Smooth muscle cell of the brain vasculature (primary cell): ENCODE results near the gene TOMM5.

Experiments
- DNase-seq: peaks from one replicate; pipeline ENCODE4 v3.0.0-alpha.2; 2012; ENCODE audit warnings: low read depth, low spot score

The TOMM5 gene

GRCh38 chr9:37563806-37564513 lies 28.4 kb downstream of the TOMM5 start:
- no peak for DNase-seq

- DNase-seq = no peak
Measured at GRCh38 chr9:37562826-37563225, 29.6 kb downstream of the TOMM5 start.

DNA sequence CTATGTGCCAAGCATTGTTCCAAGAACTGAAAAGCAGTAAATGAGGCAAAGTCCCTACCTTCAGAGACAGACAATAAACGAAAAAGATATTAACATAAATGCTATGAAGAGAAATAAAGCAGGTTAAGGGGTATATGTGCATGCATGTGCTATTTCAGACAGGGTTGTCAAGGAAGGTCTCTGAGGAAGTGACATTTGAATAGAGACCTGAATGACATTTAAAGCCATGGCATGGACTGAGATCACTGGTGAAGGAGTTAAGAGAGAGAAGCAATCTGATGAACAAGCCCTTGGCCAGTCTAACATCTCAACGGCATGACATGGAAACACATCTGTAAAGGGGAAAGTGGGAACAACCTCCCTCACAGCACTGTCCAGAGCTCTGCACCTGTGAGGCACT lies 30.7 kb downstream of the TOMM5 start:
- no peak for DNase-seq

- no peak for DNase-seq
Measured at GRCh38 chr9:37559855-37560592, 32.4 kb downstream of the TOMM5 start.

- no peak for DNase-seq
Measured at GRCh38 chr9:37559125-37559524, 33.3 kb downstream of the TOMM5 start.

- no peak for DNase-seq
Measured at GRCh38 chr9:37555786-37556185, 36.6 kb downstream of the TOMM5 start.

DNA sequence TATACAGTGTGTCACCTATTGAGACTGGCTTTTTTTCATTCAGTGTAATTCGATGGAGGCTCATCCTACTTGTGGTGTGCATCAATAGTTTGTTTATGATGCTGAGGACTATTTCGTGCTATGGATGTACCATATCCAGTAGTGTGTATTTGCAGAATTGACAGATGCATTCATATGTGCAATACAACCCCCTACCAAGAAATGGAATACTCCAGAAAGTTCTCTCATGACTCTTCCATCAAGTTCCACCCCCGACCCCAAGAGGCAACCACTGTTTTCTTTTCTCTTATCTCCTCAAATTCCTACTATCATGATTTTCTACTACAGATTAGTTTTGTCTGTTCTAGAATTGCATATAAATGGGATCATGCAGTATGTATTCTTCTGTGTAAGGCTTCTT lies 38.1 kb downstream of the TOMM5 start:
- DNase-seq = no peak

GRCh38 chr9:37551888-37552287 lies 40.5 kb downstream of the TOMM5 start:
- DNase-seq = no peak

- DNase-seq = no peak
Measured at GRCh38 chr9:37551468-37551867, 40.9 kb downstream of the TOMM5 start.

GRCh38 chr9:37550781-37551180 lies 41.6 kb downstream of the TOMM5 start:
- DNase-seq = no peak

GRCh38 chr9:37549527-37549926 lies 42.9 kb downstream of the TOMM5 start:
- DNase-seq = no peak

- no peak for DNase-seq
Measured at GRCh38 chr9:37547328-37547878, 45.0 kb downstream of the TOMM5 start.

DNA sequence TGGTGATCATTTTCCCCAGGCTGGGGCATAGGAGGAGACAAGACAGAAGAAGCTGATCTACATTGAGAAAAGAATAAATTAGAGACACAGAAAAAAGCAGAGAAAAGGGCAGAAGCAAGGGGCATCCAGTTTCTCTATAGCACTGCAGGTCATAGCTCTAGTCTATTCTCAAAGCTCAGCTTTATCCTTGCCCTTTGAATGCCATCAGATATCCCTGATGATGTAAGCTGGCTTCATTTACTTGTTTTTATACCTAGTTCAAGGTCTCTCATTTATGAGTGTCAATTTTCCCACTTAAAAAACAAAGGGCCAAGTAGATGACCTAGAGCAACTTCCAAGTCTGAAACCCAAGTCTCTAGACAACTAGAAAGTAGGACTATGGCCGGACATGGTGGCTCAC lies 48.9 kb downstream of the TOMM5 start:
- no peak for DNase-seq

- DNase-seq = no peak
Measured at GRCh38 chr9:37542895-37543294, 49.5 kb downstream of the TOMM5 start.

DNA sequence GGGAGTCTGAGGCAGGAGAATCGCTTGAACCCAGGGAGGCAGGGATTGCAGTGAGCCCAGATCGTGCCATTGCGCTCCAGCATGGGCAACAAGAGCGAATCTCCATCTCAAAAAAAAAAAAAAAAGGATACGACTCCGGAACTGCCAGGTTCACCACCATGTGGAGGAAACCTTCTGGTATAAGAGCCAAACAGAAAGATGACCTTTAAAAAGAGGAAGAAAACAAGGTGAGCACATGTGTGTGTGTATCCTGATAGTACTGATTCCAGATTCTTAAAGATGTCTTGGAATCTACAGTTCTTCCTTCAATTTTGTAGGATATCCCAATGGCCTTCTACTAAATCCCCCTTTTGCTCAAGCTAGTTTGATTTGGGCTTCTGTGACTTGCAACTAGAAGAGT lies 49.9 kb downstream of the TOMM5 start:
- no peak for DNase-seq

DNA sequence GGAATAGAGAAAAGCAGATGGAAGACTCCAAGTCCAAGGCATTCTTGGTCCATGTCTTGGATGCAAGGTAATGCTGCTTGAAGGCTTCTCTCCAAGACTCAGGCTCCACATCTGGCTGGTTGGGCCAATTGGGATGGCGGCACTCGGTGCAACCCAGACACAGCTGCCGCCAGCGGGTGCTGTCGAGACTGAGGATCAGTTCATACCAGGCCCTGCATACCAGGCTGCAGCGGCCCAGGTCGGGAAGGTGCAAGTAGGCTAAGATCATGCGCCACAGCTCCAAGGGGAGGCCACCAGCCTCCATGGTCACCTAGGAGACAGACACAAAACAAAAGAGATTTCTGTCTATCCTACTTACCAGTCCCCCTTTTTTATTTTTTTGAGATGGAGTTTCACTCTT lies 50.9 kb downstream of the TOMM5 start:
- DNase-seq = no peak

- no peak for DNase-seq
Measured at GRCh38 chr9:37540634-37541033, 51.8 kb downstream of the TOMM5 start.

DNA sequence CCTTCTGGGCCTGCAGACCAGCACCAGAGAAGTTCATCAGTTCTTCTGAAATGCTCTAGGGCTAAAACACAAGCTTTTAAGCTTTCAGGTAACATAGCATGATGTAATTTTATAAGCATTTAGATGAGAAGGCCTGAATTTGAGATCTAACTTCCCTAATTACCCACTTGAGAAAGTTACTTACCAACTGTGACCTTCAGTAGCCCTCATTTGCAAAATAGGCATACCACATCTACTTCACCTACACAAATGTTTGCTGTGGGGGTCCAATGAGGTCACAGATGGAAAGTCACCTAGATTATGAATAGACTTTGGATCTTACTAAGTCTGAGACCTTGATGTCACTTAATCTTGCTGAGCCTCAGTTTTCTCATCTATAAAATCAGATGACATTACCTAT lies 52.8 kb downstream of the TOMM5 start:
- no peak for DNase-seq
